ENCODE data around the gene DCP2.

DNA sequence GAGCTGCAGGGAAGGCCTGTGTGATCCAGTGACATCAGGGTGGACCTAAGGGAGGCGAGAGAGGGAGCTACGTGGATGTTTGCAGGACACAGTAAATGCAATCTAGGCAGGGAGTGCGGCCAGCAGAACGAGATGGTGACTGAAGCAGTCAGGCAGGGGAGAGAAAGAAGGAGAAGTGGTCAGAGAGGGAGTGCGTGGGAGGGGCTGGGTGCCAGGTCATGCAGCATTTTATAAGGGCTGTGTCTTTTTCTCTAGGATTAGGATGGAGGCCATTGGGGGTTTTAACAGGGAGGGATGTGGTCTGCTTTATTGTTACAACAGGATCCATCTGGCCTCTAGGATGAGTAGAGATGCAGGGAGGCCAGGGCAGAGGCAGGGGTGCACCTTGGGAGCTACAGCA, 80.4 kb downstream of the DCP2 start:
- TF ChIP-seq CTCF (tag by site-specific recombination; IDR thresholded peaks at IDR 0.05) (no peak), ZNF24 (tag by site-specific recombination; IDR thresholded peaks at IDR 0.05) (no peak), ZNF768 (tag by site-specific recombination; IDR thresholded peaks at IDR 0.05) (no peak), ZFP41 (tag by site-specific recombination; IDR thresholded peaks at IDR 0.05; ENCODE audit: borderline replicate concordance) (no peak), TCF7L2 (IDR thresholded peaks at IDR 0.05; ENCODE audit: borderline replicate concordance, low read depth, low read length) (no peak), ZFP69B (tag by site-specific recombination; IDR thresholded peaks at IDR 0.05) (no peak)
- TF ChIP-seq, protein P1, sequence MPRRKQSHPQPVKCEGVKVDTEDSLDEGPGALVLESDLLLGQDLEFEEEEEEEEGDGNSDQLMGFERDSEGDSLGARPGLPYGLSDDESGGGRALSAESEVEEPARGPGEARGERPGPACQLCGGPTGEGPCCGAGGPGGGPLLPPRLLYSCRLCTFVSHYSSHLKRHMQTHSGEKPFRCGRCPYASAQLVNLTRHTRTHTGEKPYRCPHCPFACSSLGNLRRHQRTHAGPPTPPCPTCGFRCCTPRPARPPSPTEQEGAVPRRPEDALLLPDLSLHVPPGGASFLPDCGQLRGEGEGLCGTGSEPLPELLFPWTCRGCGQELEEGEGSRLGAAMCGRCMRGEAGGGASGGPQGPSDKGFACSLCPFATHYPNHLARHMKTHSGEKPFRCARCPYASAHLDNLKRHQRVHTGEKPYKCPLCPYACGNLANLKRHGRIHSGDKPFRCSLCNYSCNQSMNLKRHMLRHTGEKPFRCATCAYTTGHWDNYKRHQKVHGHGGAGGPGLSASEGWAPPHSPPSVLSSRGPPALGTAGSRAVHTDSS (tag by site-specific recombination; IDR thresholded peaks at IDR 0.05): no peak

Data from HEK293 (cell line).